Neuronal stem cell (in vitro differentiated cells): ENCODE data around the gene ACTRT3.

Source experiments
- DNase-seq: peaks from one replicate; pipeline ENCODE4 v3.0.0-alpha.2; 2013; ENCODE audit warnings: low spot score
- H2AFZ ChIP-seq: one replicate; pipeline ENCODE4 v1.6.1; 2013; ENCODE audit warnings: mild to moderate bottlenecking, low read length, inconsistent platforms
- H2AK5ac ChIP-seq: 2 replicates; pipeline ENCODE4 v1.6.1; 2013; ENCODE audit warnings: low read depth, mild to moderate bottlenecking, inconsistent platforms, low read length, moderate library complexity, mixed read lengths
- H2BK120ac ChIP-seq: 2 replicates; pipeline ENCODE4 v1.6.1; 2013; ENCODE audit warnings: low read depth, mild to moderate bottlenecking, inconsistent platforms, low read length, moderate library complexity, mixed read lengths
- H2BK12ac ChIP-seq: one replicate; pipeline ENCODE4 v1.6.1; 2013; ENCODE audit warnings: low read length, inconsistent platforms
- H2BK15ac ChIP-seq: 2 replicates; pipeline ENCODE4 v1.6.1; 2013; ENCODE audit warnings: mild to moderate bottlenecking, low read length, inconsistent platforms, mixed read lengths
- H2BK5ac ChIP-seq: one replicate; pipeline ENCODE4 v1.6.1; 2013; ENCODE audit warnings: inconsistent platforms, mild to moderate bottlenecking, low read length, moderate library complexity
- H3K14ac ChIP-seq: one replicate; pipeline ENCODE4 v1.6.1; 2013; ENCODE audit warnings: low read length, inconsistent platforms
- H3K18ac ChIP-seq: 2 replicates; pipeline ENCODE4 v1.6.1; 2013; ENCODE audit warnings: low read length, inconsistent platforms
- H3K23ac ChIP-seq: 2 replicates; pipeline ENCODE4 v1.6.1; 2013; ENCODE audit warnings: low read depth, mild to moderate bottlenecking, mixed read lengths, low read length, inconsistent platforms; ENCODE audit not compliant: poor library complexity
- H3K27ac ChIP-seq: replicated peaks from 3 replicates; pipeline ENCODE4 v1.5.1; 2013; ENCODE audit warnings: low read length, inconsistent platforms
- H3K27me3 ChIP-seq, 3 experiments: 2 replicates each; pipeline ENCODE4 v1.6.1; 2013; ENCODE audit warnings: low read length in 3 of 3, mild to moderate bottlenecking in 2 of 3, inconsistent platforms in 1 of 3, low read depth in 1 of 3, mixed read lengths in 1 of 3, moderate library complexity in 1 of 3; ENCODE audit not compliant: control insufficient read depth in 3 of 3, insufficient read depth in 3 of 3
- H3K36me3 ChIP-seq, 2 donors: replicated peaks in 1 of 2; 2 replicates each; pipeline ENCODE4 v1.6.1; 2013; ENCODE audit warnings: low read length in 2 of 2; ENCODE audit not compliant: control insufficient read depth in 2 of 2, insufficient read depth in 2 of 2
- H3K4ac ChIP-seq: 2 replicates; pipeline ENCODE4 v1.6.1; 2013; ENCODE audit warnings: inconsistent platforms, mild to moderate bottlenecking, low read length, moderate library complexity
- H3K4me1 ChIP-seq, 2 donors: 1 replicate in 1 of 2; 2 replicates in 1 of 2; pipeline ENCODE4 v1.6.1; 2013; ENCODE audit warnings: low read length in 2 of 2, low read depth in 1 of 2; ENCODE audit not compliant: control insufficient read depth in 2 of 2, insufficient read depth in 1 of 2
- H3K4me2 ChIP-seq: one replicate; pipeline ENCODE4 v1.6.1; 2013; ENCODE audit warnings: mild to moderate bottlenecking, low read length, inconsistent platforms; ENCODE audit not compliant: insufficient read depth, poor library complexity, severe bottlenecking
- H3K4me3 ChIP-seq, 2 donors: 2 replicates each; pipeline ENCODE4 v1.5.1; 2013; ENCODE audit warnings: low read length in 2 of 2, mild to moderate bottlenecking in 2 of 2, inconsistent platforms in 1 of 2, moderate library complexity in 1 of 2
- H3K79me1 ChIP-seq: one replicate; pipeline ENCODE4 v1.6.1; 2013; ENCODE audit warnings: low read depth, mild to moderate bottlenecking, inconsistent platforms, low read length, moderate library complexity
- H3K9ac ChIP-seq: one replicate; pipeline ENCODE4 v1.6.1; 2013; ENCODE audit warnings: mild to moderate bottlenecking, low read depth, low read length, inconsistent platforms; ENCODE audit not compliant: poor library complexity
- H3K9me3 ChIP-seq, 2 donors: replicated peaks in 1 of 2; 2 replicates each; pipeline versions ENCODE3 to v1.6.1; 2013; ENCODE audit warnings: low read length in 2 of 2, mild to moderate bottlenecking in 2 of 2, inconsistent platforms in 1 of 2, low read depth in 1 of 2, mixed read lengths in 1 of 2, moderate library complexity in 1 of 2; ENCODE audit not compliant: control insufficient read depth in 2 of 2, insufficient read depth in 1 of 2
- H4K8ac ChIP-seq: one replicate; pipeline ENCODE4 v1.6.1; 2013; ENCODE audit warnings: low read depth, mild to moderate bottlenecking, inconsistent platforms, low read length, moderate library complexity
- H4K91ac ChIP-seq: one replicate; pipeline ENCODE4 v1.6.1; 2013; ENCODE audit warnings: low read length, low read depth, mild to moderate bottlenecking, inconsistent platforms; ENCODE audit not compliant: poor library complexity
- WGBS, 2 donors: extraction: QIAGEN DNeasy Blood & Tissue Kit; methylation state at CpG; one replicate each; pipeline ENCODE4 v1.1.7; 2013; ENCODE audit warnings: missing lambda C conversion rate in 2 of 2, mixed read lengths in 1 of 2; ENCODE audit not compliant: insufficient read length in 2 of 2, insufficient replicate concordance in 1 of 2; ENCODE audit errors: extremely low coverage in 2 of 2; 5-methylcytosine and 5-hydroxymethylcytosine counted together

Gene ACTRT3

DNA sequence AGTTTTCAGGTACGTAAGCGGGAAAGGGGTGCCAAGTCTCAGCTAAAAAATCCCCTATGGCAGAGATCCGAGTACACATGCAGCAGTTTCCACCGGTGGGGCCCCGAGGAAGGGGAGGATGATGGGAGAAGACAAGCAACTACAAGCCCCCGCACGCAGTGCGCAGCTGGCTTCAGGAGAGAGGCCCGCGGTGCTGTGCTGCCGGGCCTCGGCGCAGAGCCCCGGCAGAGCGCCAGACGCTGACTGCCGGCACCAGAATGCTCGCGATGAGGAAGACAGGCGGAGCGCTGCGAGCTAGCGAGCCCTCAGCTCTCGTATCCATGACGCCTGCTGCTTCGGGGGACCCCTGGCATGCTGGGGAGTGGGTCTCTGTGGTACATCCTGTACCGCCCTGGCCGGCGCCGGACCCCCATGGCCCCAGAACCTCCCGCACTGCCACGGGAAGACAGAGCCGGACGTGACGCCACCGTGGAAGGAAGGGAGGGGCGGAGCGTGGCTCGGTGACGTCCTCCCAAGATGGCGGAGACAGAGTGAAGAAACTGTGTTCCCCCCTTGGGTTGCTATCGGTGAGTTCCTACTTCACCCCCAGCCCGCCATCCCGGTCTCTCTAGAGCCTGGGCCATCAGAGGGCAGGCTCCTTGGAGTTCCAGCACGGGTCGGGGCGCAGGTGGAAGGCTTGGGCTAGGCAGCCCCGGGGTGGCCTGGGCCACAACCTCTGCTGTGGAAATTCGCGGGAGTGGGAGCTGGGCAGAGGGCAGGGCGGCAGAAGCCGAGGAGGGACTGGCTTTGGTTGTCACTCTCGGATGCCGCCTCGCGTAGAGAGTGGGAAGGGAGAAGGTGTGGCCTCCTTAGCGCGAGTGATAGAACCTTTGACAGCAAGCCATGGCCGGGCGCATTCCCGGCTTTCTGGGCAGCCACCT lies 3.8 kb upstream of the ACTRT3 start, which contains the start of gene MYNN:
Gene MYNN, plus strand, starts transcription at position 500 of the 920 bp plus-strand sequence. CDS start 900 bp downstream, outside the sequence.
- H3K18ac ChIP-seq = peak within 1 kb of the TSS; percentile 98
- peak within 1 kb of the TSS; percentile 38 for H2BK15ac ChIP-seq
- peak within 1 kb of the TSS; percentile 59 for H3K14ac ChIP-seq
- peak; percentile 85 for DNase-seq
- peak within 1 kb of the TSS; percentile 88 for H2AK5ac ChIP-seq
- H3K4me3 ChIP-seq = peak within 1 kb of the TSS; percentile 83 to 98
- peak within 1 kb of the TSS; percentile 94 for H3K4ac ChIP-seq
- no peaks in the 10 kb centered on the region for H3K27me3 ChIP-seq
- peak within 1 kb of the TSS; percentile 94 for H2BK5ac ChIP-seq
- H3K9ac ChIP-seq = peak within 1 kb of the TSS; percentile 97
- no peak within 1 kb of the TSS for H2BK12ac ChIP-seq
- peak within 1 kb of the TSS; percentile 100 for H2AFZ ChIP-seq
- peak within 1 kb of the TSS; percentile 93 for H3K27ac ChIP-seq
- no peak within 1 kb of the TSS for H4K8ac ChIP-seq
- no CpG with 5 or more reads among the region's 61 CpGs for WGBS, 2 donors
- H3K9me3 ChIP-seq = no peaks in the 10 kb centered on the region
- no peak within 1 kb of the TSS for H4K91ac ChIP-seq
- H2BK120ac ChIP-seq = no peak within 1 kb of the TSS
- H3K4me2 ChIP-seq = peak within 1 kb of the TSS; percentile 79
- H3K36me3 ChIP-seq = peaks cover 10 to 39% of the 10 kb centered on the region in 2 donors
- peaks cover 5% of the 10 kb centered on the region for H3K79me1 ChIP-seq
- peaks cover 2 to 6% of the 10 kb centered on the region in 2 donors for H3K4me1 ChIP-seq
- H3K23ac ChIP-seq = peak within 1 kb of the TSS; percentile 97

DNA sequence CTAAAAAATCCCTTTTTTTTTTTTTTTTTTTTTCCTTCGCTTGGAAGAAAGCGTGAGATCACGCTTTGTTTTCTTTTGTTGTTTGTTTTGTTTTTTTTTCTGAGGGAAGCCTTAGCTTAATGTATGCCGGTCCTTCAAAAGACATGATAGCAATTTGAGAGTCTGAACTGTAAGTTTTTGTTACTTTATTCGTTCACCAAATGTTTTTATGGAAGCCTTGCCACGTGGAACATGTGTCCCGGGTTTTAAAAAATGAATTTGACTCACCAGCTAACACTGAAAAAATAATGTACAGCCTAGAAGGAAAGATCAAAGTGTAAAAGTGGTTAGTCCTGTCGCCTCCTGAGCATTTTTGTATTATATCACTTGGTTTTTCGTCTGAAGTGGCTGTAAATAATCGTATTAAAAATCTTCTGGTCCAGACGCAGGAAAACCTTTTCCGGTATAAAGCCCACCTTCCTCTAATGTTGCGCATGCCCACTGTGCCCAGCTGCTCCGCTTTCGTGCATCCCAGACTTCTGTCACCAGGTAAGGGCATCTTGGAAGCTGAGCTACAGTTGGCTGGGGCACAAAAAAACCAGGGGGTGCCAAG lies 3.0 kb upstream of the ACTRT3 start:
- H3K18ac ChIP-seq = peak overlapping the region; percentile 94
- DNase-seq = peak; percentile 75
- no peak overlapping the region for H2BK12ac ChIP-seq
- peak overlapping the region; percentile 100 for H2AFZ ChIP-seq
- peak overlapping the region; percentile 79 for H3K4me2 ChIP-seq
- no peak overlapping the region for H3K9ac ChIP-seq
- peak overlapping the region; percentile 38 for H2BK15ac ChIP-seq
- H3K27me3 ChIP-seq = no peaks in the 10 kb centered on the region
- peaks cover 2 to 6% of the 10 kb centered on the region in 2 donors for H3K4me1 ChIP-seq
- H3K79me1 ChIP-seq = peaks cover 5% of the 10 kb centered on the region
- H3K9me3 ChIP-seq = no peaks in the 10 kb centered on the region
- peak overlapping the region; percentile 83 to 98 for H3K4me3 ChIP-seq
- peaks cover 4 to 32% of the 10 kb centered on the region in 2 donors for H3K36me3 ChIP-seq
- no peak overlapping the region for H4K8ac ChIP-seq
- peak overlapping the region; percentile 94 for H2BK5ac ChIP-seq
- H2AK5ac ChIP-seq = no peak overlapping the region
- no peak overlapping the region for H3K23ac ChIP-seq
- no CpG with 5 or more reads among the region's 15 CpGs for WGBS, 2 donors
- no peak overlapping the region for H4K91ac ChIP-seq
- peak overlapping the region; percentile 81 for H3K27ac ChIP-seq
- H3K4ac ChIP-seq = no peak overlapping the region
- H2BK120ac ChIP-seq = no peak overlapping the region
- no peak overlapping the region for H3K14ac ChIP-seq

DNA sequence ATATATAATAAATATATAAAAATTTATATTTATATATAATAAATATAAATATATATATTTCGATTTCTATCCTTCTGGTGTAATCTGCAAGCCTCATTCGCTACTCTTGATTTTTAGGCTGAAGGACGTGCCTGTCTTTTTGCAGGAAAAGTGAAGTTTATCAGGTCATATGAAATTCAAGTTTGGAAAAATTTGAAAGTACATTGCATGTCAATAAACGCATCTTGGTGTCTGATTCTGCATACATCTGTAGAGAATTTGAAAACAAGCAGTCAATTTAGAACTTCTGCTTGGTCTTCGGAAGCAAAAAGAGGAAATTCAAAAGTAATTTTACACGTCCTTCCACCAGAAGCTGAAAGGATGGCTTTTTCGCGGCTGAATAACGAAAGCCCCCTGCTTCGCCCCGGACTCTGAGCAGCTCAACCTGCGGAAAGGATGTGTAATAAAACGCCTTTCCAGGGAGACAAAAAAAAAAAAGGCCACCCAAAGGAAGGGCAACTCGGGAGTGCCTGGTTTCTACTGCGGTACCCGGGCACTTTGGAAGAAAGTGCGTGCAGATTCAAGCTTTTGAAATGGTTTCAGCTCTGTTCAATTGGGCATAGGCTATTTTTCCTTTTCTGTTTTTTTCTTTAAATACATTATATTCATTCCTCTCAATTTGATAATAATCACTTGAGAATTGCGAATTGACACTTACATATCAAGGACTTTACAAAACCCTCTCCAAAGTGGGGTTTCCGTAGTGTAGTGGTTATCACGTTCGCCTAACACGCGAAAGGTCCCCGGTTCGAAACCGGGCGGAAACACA lies 2.3 kb upstream of the ACTRT3 start:
- H2AFZ ChIP-seq = peak overlapping the region; percentile 100
- H3K27ac ChIP-seq = peak overlapping the region; percentile 84
- H2BK5ac ChIP-seq = no peak overlapping the region
- H3K4me1 ChIP-seq = peaks cover 2 to 6% of the 10 kb centered on the region in 2 donors
- H2BK12ac ChIP-seq = no peak overlapping the region
- H3K4me2 ChIP-seq = peak overlapping the region; percentile 48
- peak; percentile 92 for DNase-seq
- no peaks in the 10 kb centered on the region for H3K9me3 ChIP-seq
- no CpG with 5 or more reads among the region's 27 CpGs for WGBS, 2 donors
- no peak overlapping the region for H4K8ac ChIP-seq
- H3K4me3 ChIP-seq = peak overlapping the region; percentile 83 to 86
- no peak overlapping the region for H2BK15ac ChIP-seq
- H2AK5ac ChIP-seq = no peak overlapping the region
- H3K18ac ChIP-seq = no peak overlapping the region
- H3K36me3 ChIP-seq = peaks cover 4 to 25% of the 10 kb centered on the region in 2 donors
- peaks cover 3% of the 10 kb centered on the region for H3K79me1 ChIP-seq
- no peak overlapping the region for H2BK120ac ChIP-seq
- no peak overlapping the region for H3K23ac ChIP-seq
- H3K27me3 ChIP-seq = no peaks in the 10 kb centered on the region
- H3K14ac ChIP-seq = no peak overlapping the region
- H3K4ac ChIP-seq = no peak overlapping the region
- no peak overlapping the region for H4K91ac ChIP-seq
- no peak overlapping the region for H3K9ac ChIP-seq
